SK-N-MC (cell line): ENCODE measurements around the gene CPLX4.

Experiments used
- EZH2 ChIP-seq: fragments of 200-600 bp; sonication (generic); IDR thresholded peaks from one replicate; pipeline ENCODE4 v1.6.1; 2017; ENCODE audit warnings: antibody characterized with exemption
- FOXP2 ChIP-seq: optimal IDR thresholded peaks from 2 replicates; pipeline ENCODE3; 2011; ENCODE audit warnings: mild to moderate bottlenecking, moderate library complexity; ENCODE audit not compliant: insufficient read depth; ENCODE audit errors: extremely low read length, control extremely low read depth
- POLR2AphosphoS5 ChIP-seq: IDR thresholded peaks from 2 replicates; pipeline ENCODE4 v1.6.1; 2012; ENCODE audit warnings: mild to moderate bottlenecking, low read depth, low read length, borderline replicate concordance

DNA sequence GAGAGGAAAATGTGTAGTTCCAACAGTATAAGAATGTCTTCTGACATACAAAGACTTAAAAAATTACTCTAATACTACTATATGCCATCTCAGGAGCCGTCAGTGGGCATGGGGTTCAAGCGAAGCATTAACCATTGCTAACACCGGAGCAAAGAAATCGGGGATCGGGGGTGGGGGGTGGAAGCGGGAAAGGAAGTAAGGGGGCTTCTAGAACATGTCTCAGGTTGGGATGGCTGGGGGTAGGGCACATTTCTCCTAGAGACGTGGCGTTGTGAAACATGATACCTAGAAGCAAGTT is 39.9 kb upstream of the CPLX4 start:
- TF ChIP-seq POLR2AphosphoS5 (no peak), EZH2 (no peak), FOXP2 (no peak)
